Endodermal cell (in vitro differentiated cells): ENCODE data around the gene SOX12. TPM values are rescaled to one million over a fixed set of nuclear protein-coding genes. Genes with fewer than 3 reads are reported as not detected.

Experiments used
- DNase-seq: peaks from one replicate; pipeline ENCODE4 v3.0.0-alpha.2; 2017
- H3K27ac ChIP-seq: 2 replicates; pipeline ENCODE4 v1.5.1; 2013; ENCODE audit warnings: mild to moderate bottlenecking, low read depth, low read length, moderate library complexity
- H3K27me3 ChIP-seq: 2 replicates; pipeline ENCODE4 v1.6.1; 2013; ENCODE audit warnings: mild to moderate bottlenecking, low read length, moderate library complexity; ENCODE audit not compliant: insufficient read depth, control insufficient read depth, poor library complexity, severe bottlenecking
- H3K36me3 ChIP-seq: 2 replicates; pipeline ENCODE4 v1.7.0; 2013; ENCODE audit warnings: mild to moderate bottlenecking, low read length, moderate library complexity; ENCODE audit not compliant: control insufficient read depth, insufficient read depth
- H3K4me1 ChIP-seq: one replicate; pipeline ENCODE4 v1.7.0; 2013; ENCODE audit warnings: low read length; ENCODE audit not compliant: control insufficient read depth, insufficient read depth
- H3K4me3 ChIP-seq: 2 replicates; pipeline ENCODE4 v1.5.1; 2013; ENCODE audit warnings: mild to moderate bottlenecking, low read length, moderate library complexity
- H3K9ac ChIP-seq: 2 replicates; pipeline ENCODE4 v1.6.1; 2013; ENCODE audit warnings: mild to moderate bottlenecking, low read length, moderate library complexity; ENCODE audit not compliant: poor library complexity, severe bottlenecking; ENCODE audit errors: extremely low read depth
- H3K9me3 ChIP-seq: 2 replicates; pipeline ENCODE4 v1.6.1; 2013; ENCODE audit warnings: mild to moderate bottlenecking, low read length, moderate library complexity; ENCODE audit not compliant: control insufficient read depth
- H3K27ac Mint-ChIP-seq: 2 replicates; pipeline ENCODE4 v1.8.0; 2020; ENCODE audit warnings: mixed read lengths
- H3K27me3 Mint-ChIP-seq: 2 replicates; pipeline ENCODE4 v1.8.0; 2021; ENCODE audit warnings: mild to moderate bottlenecking, mixed read lengths; ENCODE audit not compliant: insufficient read depth
- H3K36me3 Mint-ChIP-seq: 2 replicates; pipeline ENCODE4 v1.8.0; 2020; ENCODE audit warnings: low read depth, mixed read lengths
- H3K4me1 Mint-ChIP-seq: 2 replicates; pipeline ENCODE4 v1.8.0; 2020; ENCODE audit warnings: mixed read lengths
- H3K4me3 Mint-ChIP-seq: 2 replicates; pipeline ENCODE4 v1.8.0; 2020; ENCODE audit warnings: mild to moderate bottlenecking, moderate library complexity, mixed read lengths
- H3K9me3 Mint-ChIP-seq: 2 replicates; pipeline ENCODE4 v1.8.0; 2020; ENCODE audit warnings: mild to moderate bottlenecking, mixed read lengths
- WGBS, 2 experiments: methylation state at CpG; one replicate each; pipeline versions ENCODE4 v1.1.5 to v1.1.7; 2013; ENCODE audit warnings: missing lambda C conversion rate in 2 of 2, mixed read lengths in 1 of 2; ENCODE audit not compliant: insufficient coverage in 1 of 2, insufficient read length in 1 of 2; 5-methylcytosine and 5-hydroxymethylcytosine counted together
- total RNA-seq, 2 donors: library from RNA; stranded (reverse); fragmentation: NEBNext Ultra II Directional in 1 of 2; extraction: Animal tissue kit (Norgen Biotek cat#: 25700) in 1 of 2; gene quantifications; 2 replicates in 1 of 2; 3 replicates in 1 of 2; pipeline ENCODE4 v1.2.1, GENCODE V29; 2021
- TF ChIP-seq, protein P1 (sequence below): fragments of 200-600 bp; sonication (generic); conservative IDR thresholded peaks from 2 replicates; pipeline ENCODE4 v1.5.0; 2021; ENCODE audit warnings: antibody characterized with exemption, mild to moderate bottlenecking

Gene SOX12
- total RNA-seq, 2 donors from 2014 or later: 71.4 to 81.7 TPM

DNA sequence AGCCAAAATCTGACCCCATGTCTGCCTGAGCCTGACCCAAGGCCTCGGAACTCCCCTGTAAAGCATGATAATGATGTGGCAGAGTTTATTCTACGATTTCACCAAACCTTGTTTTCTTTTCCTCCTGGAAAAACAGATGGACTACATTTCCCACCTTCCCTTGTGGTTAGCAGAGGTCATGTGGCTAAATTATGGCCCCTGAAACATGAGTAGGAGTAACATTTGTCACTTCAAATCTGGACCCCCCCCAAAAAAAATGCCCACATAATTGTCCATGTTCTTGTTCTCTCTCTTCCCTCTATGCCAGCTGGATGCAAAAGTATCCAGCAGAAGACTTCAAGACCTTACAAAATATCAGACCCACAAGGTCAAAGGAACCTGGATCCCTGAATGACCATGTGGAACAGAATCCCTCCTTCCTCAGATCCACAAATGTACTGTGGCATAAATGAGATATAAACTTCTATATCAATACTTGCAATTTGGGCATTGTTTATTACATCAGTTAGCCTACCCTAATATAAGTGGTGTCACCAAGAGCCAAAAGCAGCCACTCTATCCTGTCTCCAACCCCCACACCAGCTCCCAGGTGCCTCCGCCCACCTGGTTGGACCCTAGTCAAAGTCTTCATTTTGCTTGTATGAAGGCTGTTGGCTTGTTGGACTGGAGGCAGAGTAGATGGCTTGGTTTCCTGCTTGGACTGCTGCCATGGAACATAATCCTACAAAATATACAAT is 36.2 kb upstream of the SOX12 start:
- WGBS, 2 experiments: 83 to 100% methylated on average over 1 to 3 of the region's 3 CpGs
- Histone ChIP-seq H3K9ac (no peak overlapping the region), H3K4me1 (no peaks in the 10 kb centered on the region), H3K36me3 (no peaks in the 10 kb centered on the region), H3K27ac (no peak overlapping the region), H3K27me3 (no peaks in the 10 kb centered on the region), H3K4me3 (peak overlapping the region; percentile 95), H3K9me3 (no peaks in the 10 kb centered on the region)
- no peaks in the 10 kb centered on the region for H3K9me3 Mint-ChIP-seq
- peaks cover 14% of the 10 kb centered on the region for H3K36me3 Mint-ChIP-seq
- no peak for DNase-seq
- TF ChIP-seq, protein P1, sequence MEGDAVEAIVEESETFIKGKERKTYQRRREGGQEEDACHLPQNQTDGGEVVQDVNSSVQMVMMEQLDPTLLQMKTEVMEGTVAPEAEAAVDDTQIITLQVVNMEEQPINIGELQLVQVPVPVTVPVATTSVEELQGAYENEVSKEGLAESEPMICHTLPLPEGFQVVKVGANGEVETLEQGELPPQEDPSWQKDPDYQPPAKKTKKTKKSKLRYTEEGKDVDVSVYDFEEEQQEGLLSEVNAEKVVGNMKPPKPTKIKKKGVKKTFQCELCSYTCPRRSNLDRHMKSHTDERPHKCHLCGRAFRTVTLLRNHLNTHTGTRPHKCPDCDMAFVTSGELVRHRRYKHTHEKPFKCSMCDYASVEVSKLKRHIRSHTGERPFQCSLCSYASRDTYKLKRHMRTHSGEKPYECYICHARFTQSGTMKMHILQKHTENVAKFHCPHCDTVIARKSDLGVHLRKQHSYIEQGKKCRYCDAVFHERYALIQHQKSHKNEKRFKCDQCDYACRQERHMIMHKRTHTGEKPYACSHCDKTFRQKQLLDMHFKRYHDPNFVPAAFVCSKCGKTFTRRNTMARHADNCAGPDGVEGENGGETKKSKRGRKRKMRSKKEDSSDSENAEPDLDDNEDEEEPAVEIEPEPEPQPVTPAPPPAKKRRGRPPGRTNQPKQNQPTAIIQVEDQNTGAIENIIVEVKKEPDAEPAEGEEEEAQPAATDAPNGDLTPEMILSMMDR: no peak
- no peak overlapping the region for H3K4me3 Mint-ChIP-seq
- H3K27me3 Mint-ChIP-seq: peaks cover 18% of the 10 kb centered on the region
- H3K4me1 Mint-ChIP-seq: peaks cover 5% of the 10 kb centered on the region
- no peak overlapping the region for H3K27ac Mint-ChIP-seq

DNA sequence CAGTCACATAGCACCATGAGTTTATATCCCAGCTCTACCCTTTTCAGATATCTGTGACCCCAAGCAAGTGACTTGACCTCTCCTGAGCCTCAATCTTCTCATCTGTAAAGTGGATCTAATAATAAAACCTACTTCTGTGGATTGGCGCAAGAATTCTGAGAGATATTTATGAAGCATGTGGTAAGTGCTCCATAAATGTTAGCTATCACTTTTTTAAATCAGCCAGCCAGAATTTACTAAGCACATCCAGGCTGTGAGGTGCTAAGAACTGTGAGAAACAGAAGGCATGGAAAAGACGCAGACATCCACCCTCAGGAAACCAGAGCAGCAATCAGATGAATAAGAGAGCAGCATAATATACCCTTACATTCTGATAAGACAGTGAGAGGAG is 35.7 kb upstream of the SOX12 start:
- 70% methylated on average over 2 of the region's 2 CpGs; no CpG with 5 or more reads in 1 of the 2 experiments for WGBS, 2 experiments
- TF ChIP-seq, protein P1: no peak
- H3K4me3 Mint-ChIP-seq: no peak overlapping the region
- no peaks in the 10 kb centered on the region for H3K9me3 Mint-ChIP-seq
- peak overlapping the region; percentile 95 for H3K4me3 ChIP-seq
- H3K36me3 ChIP-seq: no peaks in the 10 kb centered on the region
- no peaks in the 10 kb centered on the region for H3K27me3 ChIP-seq
- peaks cover 5% of the 10 kb centered on the region for H3K4me1 Mint-ChIP-seq
- H3K27ac ChIP-seq: peak overlapping the region; percentile 78
- no peak overlapping the region for H3K27ac Mint-ChIP-seq
- H3K27me3 Mint-ChIP-seq: peaks cover 21% of the 10 kb centered on the region
- H3K9me3 ChIP-seq: no peaks in the 10 kb centered on the region
- H3K36me3 Mint-ChIP-seq: peaks cover 14% of the 10 kb centered on the region
- H3K9ac ChIP-seq: peak overlapping the region; percentile 75
- DNase-seq: no peak
- H3K4me1 ChIP-seq: no peaks in the 10 kb centered on the region

DNA sequence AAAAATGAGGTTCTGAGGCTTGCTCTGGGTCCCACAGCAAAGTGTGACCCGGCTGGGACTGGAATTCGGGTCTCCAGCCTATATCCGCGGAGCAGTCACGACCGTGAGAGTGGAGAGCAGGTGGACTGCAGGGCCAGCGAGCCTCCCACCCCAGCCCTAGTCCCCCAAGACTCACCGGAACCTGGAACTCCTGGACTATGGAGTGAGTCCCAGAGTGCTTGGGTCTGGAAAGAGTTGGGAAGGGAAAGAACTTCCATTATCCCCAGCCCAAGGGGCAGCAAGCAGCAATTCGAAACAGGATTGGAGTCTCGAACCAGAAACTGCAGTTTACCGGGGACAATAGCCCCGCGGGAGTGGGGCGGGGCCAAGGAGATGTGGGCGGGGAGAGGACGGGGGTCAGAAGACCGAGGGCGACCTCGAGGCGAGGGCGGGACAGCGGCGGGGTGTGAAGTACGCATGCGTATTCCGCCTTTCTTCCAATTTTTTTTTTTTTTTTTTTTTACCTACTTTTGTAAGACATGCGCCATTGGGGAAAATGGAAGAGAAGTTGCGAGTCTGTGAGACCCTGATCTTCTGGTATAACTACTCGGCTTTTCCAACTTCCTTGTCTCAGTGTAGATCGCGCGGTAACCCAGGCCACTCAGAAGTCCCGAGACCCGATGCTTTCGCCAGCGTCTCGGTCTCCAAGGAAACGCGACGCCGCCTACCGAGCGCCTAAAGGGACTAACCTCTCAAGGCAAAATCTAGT is 35.1 kb upstream of the SOX12 start, which contains the start of gene C20orf96:
Gene C20orf96 (minus strand): TSS at position 667 of the 748 bp plus-strand sequence. CDS start 140 bp downstream, at position 527.
- WGBS, 2 experiments: 1 to 4% methylated on average over 4 to 35 of the region's 43 CpGs
- no peak within 1 kb of the TSS for H3K27ac Mint-ChIP-seq

More for the DNA sequence above, 35.1 kb upstream of the SOX12 start, which contains the start of gene C20orf96:
- Mint-ChIP-seq H3K27me3 (peaks cover 26% of the 10 kb centered on the region), H3K36me3 (peaks cover 14% of the 10 kb centered on the region), H3K9me3 (no peaks in the 10 kb centered on the region), H3K4me3 (no peak within 1 kb of the TSS), H3K4me1 (peaks cover 5% of the 10 kb centered on the region)
- H3K27ac ChIP-seq: peak within 1 kb of the TSS; percentile 78
- H3K9ac ChIP-seq: peak within 1 kb of the TSS; percentile 75
- DNase-seq: peak; percentile 96
- H3K4me3 ChIP-seq: peak within 1 kb of the TSS; percentile 95
- TF ChIP-seq, protein P1: peak; percentile 66
- no peaks in the 10 kb centered on the region for H3K36me3 ChIP-seq
- no peaks in the 10 kb centered on the region for H3K4me1 ChIP-seq
- H3K9me3 ChIP-seq: no peaks in the 10 kb centered on the region
- no peaks in the 10 kb centered on the region for H3K27me3 ChIP-seq
